Keratinocyte (primary cell): ENCODE measurements around the gene C1orf53.

Experiments used
- CTCF ChIP-seq, 3 experiments: IDR thresholded peaks in 1 of 3; conservative IDR thresholded peaks in 1 of 3; optimal IDR thresholded peaks in 1 of 3; 2 replicates in 2 of 3; 3 replicates in 1 of 3; pipeline versions ENCODE3 to v1.5.1; 2011; ENCODE audit warnings: low read length in 3 of 3, mild to moderate bottlenecking in 3 of 3, moderate library complexity in 2 of 3, control low read depth in 1 of 3, inconsistent platforms in 1 of 3; ENCODE audit not compliant: insufficient read depth in 2 of 3; ENCODE audit errors: extremely low read depth in 1 of 3
- EZH2 ChIP-seq: IDR thresholded peaks from one replicate; pipeline ENCODE4 v1.6.1; 2012; ENCODE audit warnings: inconsistent platforms, mild to moderate bottlenecking, low read length, moderate library complexity

GRCh38 chr1:197933016-197933415 is 30.6 kb downstream of the C1orf53 start:
- TF ChIP-seq EZH2 (no peak), CTCF (optimal IDR thresholded peaks at IDR 0.05 in 1 of 3, IDR thresholded peaks at IDR 0.05 in 1 of 3, conservative IDR thresholded peaks at IDR 0.05 in 1 of 3; ENCODE audit: extremely low read depth in 1 of 3, insufficient read depth in 2 of 3, low read length in 3 of 3) (no peak)
